ENCODE results near the gene MEN1.
"Not testable (repeated sequence)": the region's sequence is repeated elsewhere in the genome, so short reads cannot be mapped to it uniquely, and the experiment has no call there.

MEN1 gene

DNA sequence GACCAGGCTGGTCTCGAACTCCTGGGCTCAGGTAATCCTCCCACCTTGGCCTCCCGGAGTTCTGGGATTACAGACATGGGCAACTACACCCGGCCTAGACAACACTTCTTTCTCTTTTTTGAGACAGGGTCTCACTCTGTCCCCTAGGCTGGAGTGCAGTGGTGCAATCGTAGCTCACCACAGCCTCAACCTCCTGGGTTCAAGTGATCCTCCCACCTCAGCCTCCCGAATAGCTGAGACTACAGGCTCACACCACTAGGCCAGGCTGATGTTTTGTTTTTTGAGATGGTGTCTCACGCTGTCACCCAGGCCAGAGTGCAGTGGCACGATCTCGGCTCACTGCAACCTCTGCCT, 35.4 kb upstream of the MEN1 start:
- not testable (repeated sequence) for DNase-seq (ENCODE audit: low read depth, low spot score)

DNA sequence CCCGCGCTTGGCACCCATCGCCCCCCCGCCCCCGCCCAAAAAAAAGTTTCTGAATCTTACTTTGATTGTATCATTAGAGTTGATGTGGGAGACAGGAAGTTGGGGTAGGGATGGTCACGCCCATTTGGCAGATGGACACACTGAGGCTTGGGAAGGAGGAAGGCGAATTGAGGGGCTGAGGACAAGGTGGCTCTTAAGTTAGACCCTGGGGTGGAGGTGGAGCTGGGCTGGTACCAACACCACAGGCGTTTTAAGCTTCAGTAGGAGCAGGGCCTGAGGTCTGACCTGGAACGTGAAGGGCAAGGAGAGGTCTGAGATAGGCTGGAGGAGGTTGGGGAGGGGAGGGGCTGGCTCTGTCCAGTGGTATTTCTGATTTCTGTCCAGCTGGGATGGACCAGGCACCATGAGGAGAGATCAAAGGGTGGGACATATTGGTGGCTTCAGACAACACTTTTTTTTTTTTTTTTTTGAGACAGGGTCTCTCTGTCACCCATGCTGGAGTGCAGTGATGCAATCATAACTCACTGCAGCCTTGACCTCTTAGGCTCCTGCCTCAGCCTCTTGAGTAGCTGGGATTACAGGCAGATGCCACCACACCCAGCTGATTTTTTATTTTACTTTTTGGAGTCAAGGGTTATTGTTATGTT, 34.9 kb upstream of the MEN1 start:
- DNase-seq (ENCODE audit: low read depth, low spot score), result no peak

- DNase-seq (ENCODE audit: low read depth, low spot score), result no peak
These were observed 34.2 kb upstream of the MEN1 start, which contains the start of gene CDC42BPG for GRCh38 chr11:64844330-64845128. Gene CDC42BPG, minus strand, starts transcription at chr11:64844653. Its CDS starts 84 bp downstream, at chr11:64844569.

- no peak for DNase-seq (ENCODE audit: low read depth, low spot score)
These were observed 33.5 kb upstream of the MEN1 start for GRCh38 chr11:64843686-64844329.

GRCh38 chr11:64842851-64843685, 32.7 kb upstream of the MEN1 start:
- DNase-seq (ENCODE audit: low read depth, low spot score), result no peak

- no peak for DNase-seq (ENCODE audit: low read depth, low spot score)
These were observed 32.0 kb upstream of the MEN1 start for GRCh38 chr11:64842366-64842759.

DNA sequence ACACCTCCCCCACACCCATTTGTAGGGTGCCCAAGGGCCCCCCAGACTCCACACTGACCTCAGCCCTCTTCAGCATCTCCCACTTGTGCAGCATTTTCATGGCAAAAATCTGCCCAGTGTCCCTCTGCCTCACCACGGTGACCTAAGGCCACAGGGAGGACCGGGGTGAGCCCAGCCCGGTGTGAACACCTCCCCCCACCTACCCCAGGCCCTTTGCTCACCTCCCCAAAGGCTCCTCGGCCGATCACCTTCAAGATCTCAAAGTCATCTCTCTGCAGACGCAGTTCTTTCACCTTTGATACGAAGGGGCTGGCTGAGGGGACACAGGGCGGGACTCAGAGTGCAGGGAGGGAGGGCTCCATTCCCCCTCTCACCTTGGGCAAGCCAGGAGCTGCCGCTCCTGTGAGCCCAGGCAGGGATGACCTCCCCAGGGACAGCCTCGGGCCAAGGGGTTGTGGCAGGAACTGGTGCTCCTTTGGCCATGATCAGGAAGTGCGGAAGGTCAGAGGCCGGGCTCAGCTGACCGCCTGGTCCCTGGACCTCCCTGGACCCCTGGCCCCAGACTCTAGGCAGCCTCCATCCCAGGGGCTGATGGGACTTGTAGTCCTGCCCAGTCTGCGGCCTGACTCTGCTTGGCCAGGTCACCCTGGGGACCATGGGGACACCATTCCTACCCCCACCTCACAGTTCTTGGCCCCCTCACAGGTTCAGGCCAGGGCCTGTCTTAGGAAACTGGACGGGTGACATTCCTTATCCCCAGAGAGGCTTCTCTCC, 31.4 kb upstream of the MEN1 start:
- no peak for DNase-seq (ENCODE audit: low read depth, low spot score)

DNA sequence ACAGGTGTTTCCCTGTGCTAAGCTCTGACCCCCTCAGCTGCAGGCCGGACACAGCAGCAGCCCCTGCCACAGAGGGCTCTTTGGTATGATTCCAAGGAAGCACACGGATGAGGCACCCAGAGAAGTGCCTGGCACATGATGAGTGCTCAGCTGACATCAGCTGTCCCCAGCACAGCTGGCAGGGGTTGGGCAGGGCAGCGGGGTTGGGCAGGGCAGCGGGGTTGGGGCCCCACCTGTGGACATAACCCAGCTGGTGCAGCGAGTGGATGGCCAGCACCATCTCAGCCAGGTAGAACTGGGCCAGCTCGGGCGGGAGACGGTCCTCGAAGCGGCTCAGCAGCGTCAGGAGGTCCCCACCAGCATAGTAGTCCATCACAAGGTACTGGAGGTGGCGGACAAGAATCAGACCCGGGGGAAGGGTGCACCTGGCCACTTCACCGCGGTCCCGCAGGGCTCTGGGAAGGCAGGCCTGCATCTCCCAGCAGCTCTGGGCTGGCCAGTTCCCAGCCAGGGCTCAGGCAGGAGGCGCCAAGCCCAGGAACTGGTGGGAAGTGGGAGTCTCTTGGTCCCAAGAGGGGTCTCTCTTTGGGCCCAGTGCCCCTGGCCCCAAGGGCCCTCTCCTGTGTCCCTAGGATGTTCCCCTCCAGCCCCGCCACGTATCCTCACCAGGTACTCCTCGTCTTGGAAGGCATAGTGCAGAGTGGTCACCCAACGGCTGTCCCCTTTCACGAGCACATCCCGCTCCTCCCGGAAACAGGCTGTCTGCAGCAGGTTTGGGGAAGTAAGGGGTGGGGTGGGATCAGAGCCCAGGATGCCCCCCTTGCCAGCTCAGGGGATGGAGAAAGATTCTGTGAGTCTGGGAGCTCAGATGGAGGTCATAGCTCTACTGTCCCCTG, 29.8 kb upstream of the MEN1 start:
- DNase-seq (ENCODE audit: low read depth, low spot score), result no peak

GRCh38 chr11:64839335-64839734, 29.0 kb upstream of the MEN1 start:
- DNase-seq (ENCODE audit: low read depth, low spot score), result no peak

DNA sequence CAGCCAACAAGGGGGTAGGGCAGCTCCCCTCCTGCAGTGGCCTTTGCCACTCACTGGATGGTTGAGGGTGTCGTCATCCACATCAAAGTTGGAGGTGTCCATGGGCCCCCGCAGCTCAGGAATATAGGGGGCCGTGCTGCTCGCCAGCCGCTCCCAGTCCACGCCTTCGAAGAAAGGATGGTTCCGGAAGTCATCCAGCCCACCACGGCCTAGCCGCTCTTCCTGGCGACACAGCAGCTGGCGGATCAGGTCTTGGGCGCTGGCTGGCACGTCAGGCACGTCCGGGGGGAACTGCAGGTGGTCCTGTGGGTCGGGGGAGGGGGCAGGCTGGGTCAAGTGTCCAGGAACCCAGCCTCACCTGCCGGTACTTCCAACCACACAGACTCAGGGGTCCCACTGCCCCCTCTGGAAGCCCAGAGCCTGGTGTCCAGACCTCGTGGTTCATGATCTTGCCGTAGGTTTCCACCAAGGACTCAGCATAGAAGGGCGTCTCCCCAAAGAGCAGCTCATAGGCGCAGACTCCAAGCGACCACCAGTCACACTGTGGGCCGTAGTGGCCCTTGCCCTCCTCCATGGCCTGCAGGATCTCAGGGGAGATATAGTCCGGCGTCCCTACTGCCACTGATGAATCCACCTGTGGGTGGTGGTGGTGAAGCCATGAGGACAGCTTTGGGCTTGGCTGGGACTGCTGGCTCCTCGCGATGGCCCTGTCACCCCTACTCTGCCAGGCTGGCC, 28.4 kb upstream of the MEN1 start:
- no peak for DNase-seq (ENCODE audit: low read depth, low spot score)

GRCh38 chr11:64837887-64838351, 27.6 kb upstream of the MEN1 start:
- no peak for DNase-seq (ENCODE audit: low read depth, low spot score)

- no peak for DNase-seq (ENCODE audit: low read depth, low spot score)
These were observed 26.2 kb upstream of the MEN1 start for GRCh38 chr11:64836448-64837072.

DNA sequence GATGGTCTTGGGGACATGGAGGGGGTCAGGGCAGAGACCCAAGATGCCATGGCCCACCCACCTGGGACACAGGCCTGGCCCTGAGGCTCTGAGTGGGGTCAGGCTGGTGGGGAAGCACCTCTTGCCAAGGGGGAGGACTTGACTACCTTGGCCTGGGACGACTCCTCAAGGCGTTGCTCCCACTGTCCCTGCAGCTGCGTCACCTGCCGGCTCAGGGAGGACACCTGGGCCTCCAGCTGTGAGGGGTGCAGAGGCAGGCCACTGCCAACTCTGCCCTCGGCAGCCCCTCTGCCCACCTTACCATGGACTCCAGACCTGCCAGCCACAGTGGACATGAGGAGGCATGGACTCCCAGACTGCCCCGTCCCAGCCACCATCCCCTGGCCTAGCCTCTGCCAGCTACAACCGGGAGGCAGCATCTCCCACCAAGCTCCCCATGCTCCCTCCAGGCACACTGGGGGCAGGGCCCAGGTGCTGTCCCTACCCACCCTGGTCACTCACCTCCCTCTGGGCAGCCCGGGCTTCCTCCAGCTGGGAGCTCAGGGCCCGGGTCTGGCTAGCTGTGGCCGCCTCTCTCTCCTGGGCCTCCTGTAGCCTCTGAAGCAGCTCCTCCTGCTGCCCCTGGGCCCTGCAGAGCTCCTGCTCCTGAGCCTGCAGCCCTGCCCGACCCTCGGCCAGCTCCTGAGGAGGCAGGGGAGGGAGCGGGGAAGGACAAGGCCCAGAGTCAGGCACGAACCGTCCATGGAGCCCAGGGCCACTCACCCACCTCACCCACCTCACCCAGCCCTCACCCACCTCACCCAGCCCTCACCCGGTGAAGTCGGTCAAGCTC, 25.5 kb upstream of the MEN1 start:
- DNase-seq (ENCODE audit: low read depth, low spot score), result no peak

DNA sequence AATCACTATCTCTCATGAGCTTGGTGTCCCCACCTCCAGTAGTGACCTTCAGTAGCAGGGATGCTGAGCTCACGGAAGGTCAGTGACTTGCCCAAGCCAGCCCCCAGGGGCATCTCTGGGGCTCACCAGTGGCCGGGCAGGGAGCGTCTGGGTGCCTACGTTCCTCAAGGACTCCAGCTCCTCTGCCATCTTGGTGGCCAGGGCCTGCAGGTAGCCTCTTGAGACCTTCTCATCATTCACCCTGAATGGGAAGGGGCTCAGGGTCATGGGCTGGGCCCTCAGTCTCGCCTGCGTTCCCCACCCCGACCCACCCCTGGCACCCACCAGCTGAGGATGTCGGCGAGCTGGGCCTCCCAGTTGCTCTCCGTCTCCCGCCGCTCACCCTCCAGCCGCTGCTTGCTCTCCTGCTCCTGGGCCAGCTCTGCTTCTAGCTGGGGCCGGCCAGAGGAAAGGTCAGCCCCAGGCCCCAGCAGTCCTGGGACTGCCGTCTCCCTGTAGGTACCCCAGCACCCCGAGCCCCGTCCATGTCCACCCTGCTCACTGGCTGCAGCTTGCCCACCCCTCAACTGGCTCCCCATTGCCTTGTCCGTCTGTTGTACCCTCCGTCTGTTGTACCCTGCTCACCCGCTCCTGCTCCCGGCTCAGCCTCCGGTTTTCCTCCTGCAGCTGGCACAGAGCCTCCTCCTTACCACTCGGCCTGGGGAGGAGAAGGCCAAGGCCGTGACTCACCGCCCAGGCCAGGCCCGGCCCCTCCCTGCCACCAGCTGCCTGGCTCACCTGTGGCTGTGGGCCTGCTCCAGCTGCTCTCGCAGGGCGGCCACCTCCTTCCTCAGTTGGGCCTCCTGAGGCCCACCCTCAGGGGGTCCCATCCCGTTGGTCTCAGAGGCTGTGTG, 24.6 kb upstream of the MEN1 start:
- no peak for DNase-seq (ENCODE audit: low read depth, low spot score)

DNA sequence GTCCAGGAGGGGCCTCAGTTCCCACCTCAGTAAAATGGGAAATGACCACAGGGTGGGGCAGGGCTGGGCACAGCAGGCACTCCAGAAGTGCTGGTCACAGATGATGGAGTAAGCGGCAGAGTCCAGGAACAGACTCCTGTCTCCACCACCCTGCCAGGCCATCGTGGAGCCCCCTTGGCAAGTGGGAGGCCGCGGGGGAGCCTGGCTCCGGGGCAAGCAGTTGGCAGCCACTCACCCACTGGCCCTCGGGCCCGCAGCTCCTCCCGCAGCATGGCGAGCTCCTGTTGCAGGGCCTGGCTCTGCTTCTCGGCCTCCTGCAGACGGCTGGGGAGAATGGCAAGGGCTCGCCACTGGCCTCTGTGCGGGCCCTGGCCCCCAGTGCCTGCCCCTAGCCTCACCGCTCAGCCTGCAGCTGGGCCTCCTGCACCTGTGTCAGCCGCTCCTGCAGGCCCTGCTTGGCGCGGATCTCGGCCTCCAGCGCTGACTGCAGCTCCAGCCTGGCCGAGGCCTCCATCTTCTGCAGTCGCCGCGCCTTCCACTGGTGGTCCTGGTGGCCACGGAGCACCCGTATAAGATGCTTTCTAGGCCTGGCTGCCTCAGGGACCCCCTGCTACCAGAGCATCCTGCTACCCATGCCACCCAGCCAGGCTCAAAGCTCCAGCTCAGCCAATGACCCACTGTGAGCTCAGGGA, 23.8 kb upstream of the MEN1 start:
- no peak for DNase-seq (ENCODE audit: low read depth, low spot score)

GRCh38 chr11:64833509-64833908, 23.2 kb upstream of the MEN1 start:
- DNase-seq (ENCODE audit: low read depth, low spot score), result no peak
